ENCODE data around the gene LIN9.
"Not testable (repeated sequence)": the region's sequence is repeated elsewhere in the genome, so short reads cannot be mapped to it uniquely, and the experiment has no call there.

The LIN9 gene

DNA sequence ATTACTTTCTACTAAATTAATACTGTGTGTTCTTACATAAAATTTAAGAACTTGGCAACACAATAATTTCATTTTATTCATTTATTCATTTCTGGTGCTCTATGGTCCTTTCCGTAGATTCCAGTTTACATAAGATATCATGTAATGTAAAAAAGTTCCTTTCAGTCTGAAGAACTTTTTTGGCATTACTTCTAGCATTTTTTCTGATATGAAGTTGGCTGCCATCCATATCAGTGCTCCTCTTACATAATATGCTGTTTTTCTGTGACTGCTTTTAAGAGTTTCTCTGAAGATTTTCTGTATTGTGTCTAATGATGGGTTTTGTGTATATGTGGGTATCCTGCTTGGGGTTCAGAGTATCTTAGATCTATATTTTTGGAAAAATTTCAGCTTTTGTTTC is 34.8 kb downstream of the LIN9 start:
- no peak for DNase-seq (ENCODE audit: low read depth in 2 of 2)

DNA sequence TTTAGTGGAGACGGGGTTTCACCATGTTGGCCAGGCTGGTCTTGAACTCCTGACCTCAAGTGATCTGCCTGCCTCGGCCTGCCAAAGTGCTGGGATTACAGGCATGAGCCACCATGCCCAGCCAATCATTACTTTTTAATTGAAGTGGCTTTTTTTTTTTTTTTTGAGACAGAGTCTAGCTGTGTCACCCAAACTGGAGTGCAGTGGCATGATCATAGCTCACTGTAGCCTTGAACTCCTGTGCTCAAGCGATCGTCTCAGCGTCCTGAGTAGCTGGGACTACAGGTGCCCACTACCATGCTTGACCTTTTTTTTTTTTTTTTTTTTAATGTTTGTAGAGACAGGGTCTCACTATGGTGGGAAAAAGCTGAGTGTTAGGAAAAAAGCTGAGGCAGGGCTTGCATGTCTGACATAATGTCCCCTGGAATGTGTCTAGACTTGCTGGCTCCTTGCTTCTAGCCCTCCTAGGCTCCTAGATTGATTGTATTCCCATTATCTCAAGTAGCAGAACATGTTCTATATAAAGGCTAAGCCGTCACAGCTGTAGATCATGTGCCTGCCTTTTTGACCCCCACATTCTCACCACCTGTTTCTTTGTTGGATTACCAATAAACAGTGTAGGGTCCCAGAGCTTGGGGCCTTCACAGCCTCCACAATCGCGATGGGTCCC is 36.6 kb downstream of the LIN9 start:
- DNase-seq (ENCODE audit: low read depth in 2 of 2), result not testable (repeated sequence)

DNA sequence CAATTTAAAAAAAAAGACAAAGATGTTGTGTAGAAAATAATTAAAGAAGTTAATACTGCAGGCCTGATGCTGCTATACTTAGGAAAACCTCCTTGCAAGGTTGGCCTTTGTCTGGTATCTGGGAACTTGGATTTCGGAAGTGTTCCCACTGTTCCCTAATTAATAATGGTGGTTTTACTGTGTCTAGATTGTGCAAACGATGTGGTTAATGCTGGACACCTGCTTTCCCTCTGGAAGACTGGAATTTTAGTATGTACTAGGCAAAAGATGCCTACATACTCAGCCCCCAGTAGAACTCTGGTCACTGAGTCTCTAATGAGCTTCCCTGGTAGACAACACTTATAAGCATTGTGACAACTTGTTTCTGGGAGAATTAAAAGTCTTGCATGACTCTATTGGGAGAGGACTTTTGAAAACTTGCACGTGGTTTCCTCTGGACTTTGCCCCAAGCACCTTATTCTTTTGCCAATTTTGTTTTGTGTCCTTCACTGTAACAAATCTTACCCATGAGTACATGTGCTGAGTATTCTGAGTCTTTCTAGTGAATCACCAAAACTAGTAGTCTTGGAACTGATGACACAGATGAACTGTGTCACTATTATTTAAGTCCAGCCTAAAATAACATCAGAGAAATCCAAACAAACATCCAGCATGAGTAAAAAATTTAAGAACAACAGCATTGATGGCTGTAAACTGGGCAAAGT is 40.4 kb downstream of the LIN9 start:
- no peak for DNase-seq (ENCODE audit: low read depth in 2 of 2)

DNA sequence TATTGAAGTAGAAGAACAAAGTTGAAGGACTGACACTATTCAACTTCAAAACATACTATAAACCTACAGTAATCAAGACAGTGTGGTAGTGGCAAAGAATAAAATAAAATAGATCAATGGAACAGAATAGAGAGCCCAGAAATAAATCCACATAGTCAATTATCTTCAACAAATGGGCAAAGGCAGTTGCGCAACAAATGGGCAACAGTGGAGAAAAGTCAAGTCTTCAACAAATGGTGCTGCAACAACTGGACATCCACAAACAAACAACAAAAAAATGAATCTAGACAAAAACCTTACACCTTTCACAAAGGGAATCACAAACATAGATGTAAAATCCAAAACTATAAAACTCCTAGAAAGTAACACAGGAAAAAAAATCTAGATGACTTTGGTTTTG is 47.1 kb downstream of the LIN9 start:
- no peak for DNase-seq (ENCODE audit: low read depth in 2 of 2)

DNA sequence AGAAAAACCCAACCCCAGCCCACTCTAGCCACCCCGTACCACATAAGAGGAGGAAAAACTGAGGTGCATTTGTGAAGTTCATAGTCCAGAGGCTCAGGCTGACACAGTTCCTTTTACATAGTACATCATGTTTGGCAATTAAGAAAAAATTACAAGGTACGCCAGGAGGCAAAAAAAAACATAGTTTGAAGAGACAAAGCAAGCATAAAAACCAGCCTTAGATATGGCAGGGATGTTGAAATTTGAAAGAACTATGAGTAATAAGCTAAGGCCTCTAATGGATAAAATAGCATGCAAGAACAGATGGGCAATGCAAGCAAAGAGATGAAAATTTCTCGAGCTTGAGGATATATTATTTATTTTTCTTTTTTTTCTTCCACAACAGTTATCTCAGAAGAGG is 53.6 kb downstream of the LIN9 start:
- no peak for DNase-seq (ENCODE audit: low read depth in 2 of 2)

DNA sequence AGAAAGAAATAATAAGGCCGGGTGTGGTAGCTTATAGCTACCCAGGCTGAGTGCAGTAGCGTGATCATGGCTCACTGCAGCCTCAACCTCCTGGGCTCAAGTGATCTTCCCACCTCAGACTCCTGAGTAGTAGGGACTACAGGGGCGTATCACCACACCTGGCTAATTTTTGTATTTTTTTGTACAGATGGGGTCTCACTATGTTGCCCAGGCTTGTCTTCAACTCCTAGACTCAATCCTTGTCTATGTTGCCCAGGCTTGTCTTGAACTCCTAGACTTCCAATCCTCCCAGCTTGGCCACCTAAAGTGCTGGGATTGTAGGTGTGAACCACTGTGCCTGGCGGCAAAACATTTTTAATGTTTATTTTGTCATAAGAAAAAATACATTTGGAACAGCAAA is 55.0 kb downstream of the LIN9 start:
- DNase-seq (ENCODE audit: low read depth in 2 of 2), result no peak

DNA sequence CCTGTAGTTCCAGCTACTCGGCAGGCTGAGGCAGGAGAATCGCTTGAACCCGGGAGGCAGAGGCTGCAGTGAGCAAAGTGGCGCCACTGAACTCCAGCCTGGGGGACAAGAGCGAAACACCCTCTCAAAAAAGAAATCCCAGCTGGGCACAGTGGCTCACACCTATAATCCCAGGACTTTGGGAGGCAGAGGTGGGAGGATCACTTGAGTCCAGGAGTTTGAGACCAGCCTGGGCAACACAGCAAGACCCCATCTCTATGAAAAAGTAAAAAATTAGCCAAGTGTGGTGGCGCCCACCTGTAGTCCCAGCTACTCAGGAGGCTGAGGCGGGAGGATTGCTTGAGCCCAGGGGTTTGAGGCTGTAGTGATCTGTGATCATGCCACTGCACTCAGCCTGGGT is 56.1 kb downstream of the LIN9 start:
- DNase-seq (ENCODE audit: low read depth in 2 of 2), result not testable (repeated sequence)

DNA sequence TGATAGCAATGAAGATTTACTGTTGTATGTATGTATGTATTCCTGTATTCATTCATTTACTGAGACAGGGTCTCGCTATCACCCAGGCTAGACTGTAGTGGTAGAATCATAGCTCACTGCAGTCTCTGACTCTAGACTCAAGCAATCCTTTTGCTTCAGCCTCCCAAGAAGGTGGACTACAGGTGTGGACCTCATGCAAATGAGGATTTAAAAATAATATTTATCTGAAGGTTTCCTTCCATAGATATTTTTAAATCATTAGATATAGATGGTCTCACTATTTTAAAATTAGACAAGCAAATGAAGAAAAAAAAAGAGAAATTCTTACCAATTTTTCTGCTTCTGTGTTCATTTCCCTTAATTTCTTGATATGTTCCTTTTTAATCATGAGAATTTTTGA is 58.5 kb downstream of the LIN9 start:
- DNase-seq (ENCODE audit: low read depth in 2 of 2), result no peak

DNA sequence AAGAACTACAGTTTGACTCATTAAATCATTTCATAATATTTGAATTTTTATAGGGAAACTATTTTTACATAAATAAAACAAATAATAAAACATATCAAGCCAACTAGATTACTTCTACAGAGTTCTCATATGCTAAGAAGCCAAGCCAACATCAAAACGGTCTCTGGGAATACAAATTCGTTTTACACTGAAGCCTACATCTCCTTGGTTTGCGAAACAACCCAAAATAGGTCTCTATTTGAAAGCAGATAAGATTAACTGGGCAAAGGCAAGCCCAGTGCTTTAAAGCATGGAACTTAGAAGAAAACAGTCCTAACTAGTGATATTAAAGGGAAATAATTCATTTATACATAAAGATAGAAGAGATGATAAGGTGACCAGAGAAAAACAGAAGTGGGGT is 60.2 kb downstream of the LIN9 start:
- no peak for DNase-seq (ENCODE audit: low read depth in 2 of 2)

DNA sequence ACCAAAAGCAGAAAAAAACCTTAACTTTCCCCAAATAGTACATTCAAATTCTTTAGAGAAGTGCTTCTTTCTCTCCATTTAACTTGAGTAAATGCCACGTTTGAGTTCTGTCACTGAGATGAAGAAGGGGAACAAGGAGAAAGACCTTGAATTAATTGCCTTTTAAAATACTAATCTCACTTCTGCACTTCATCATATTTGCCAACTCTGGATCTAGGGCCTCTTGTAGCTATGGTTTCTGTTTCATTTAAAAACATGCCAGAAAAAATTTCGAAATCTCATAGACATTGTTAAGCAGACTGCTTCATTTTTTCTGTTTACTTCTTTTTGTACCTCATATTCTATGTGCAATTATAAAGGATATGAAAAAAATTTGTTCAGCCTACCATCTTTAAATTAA is 60.9 kb downstream of the LIN9 start:
- no peak for DNase-seq (ENCODE audit: low read depth in 2 of 2)

DNA sequence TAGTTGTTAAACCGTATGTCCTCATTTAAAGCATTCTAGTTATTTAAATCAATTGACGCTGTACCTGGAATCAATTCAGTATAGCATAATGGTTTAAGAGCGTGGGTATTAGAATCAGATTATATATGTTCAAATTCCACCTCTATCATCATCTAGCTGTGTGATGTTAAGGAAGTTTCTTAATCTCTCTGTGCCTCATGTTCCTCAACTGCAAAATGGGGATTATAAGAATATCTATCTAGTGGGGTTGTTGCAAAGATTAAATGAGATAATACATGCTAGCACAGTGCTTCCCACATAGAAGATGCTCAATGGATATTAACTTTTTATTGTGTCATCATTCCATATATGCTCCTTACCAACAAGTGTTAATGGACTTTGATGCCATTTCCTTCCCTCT is 69.5 kb downstream of the LIN9 start:
- no peak for DNase-seq (ENCODE audit: low read depth in 2 of 2)

DNA sequence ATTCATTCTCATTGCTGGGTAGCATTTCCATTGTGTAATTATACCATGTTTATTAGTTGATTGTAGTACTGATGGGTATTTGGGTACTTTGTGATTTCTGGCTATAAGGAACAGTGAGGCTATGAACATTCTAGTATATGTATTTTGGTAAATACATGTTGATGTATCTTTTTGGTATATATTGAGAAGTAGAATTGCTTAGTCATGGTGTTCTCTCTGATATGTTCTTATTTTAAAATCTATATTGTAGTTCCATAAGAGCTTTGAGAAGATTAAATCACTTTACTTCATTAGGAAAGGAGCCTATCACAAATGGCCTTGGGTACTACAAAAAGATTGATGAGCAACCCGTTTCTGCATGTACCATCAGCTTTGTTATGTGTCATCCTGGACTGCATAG is 72.1 kb downstream of the LIN9 start:
- DNase-seq (ENCODE audit: low read depth in 2 of 2), result no peak

DNA sequence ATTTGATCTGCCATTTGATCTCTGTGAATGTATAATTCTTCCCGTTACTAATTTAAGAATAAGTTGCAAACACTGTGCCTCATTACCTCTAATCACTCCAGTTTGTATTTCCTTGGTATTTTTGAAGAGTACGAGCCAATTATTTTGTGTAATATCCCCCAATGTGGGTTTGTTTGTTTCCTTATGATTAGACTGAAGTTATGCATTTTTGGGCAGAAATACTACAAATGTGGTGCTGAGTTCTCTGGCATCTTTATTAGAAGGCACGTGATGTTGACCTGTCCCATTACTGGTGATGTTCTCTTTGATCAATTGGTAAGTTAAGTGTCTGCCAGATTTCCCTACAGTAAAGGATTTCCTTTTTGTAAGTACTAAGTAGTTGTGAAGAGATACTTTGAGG is 75.2 kb downstream of the LIN9 start:
- DNase-seq (ENCODE audit: low read depth in 2 of 2), result no peak

DNA sequence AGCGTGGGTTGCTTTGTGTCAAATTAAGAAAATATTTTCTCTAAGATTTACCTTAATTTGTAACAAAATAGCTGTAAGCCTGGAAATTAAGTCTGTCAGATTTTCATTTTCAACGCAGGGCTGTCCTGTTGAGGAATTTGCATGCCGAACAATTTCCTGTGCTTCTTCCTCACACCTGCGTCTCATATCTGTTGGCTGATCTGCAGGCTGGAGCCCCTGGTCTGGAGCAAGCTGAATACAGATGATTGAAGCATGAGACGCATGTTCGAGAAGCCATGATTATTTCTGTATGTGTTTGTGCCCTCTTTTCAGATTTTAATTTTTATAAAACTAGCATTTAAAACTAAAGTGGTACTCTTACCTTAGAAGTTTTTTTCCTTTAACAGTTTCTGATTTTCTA is 75.7 kb downstream of the LIN9 start:
- DNase-seq (ENCODE audit: low read depth in 2 of 2), result no peak

DNA sequence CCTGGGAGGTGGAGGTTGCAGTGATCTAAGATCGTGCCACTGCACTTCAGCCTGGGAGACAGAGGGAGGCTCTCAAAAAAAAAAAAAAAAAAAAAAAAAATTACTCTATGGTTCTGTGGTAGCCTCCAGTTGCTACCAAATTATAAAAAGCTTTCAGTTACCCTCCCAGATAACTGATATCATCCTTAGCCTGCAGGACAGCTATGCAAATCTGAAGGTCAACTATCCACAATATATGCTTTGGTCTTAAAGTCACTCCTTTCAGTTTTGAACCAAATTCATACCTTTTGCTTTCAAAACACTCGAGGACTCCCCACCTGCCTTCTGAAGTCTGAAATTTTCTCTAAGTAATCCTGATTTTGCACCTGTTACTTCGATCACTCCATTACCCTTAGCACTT is 82.4 kb downstream of the LIN9 start:
- DNase-seq (ENCODE audit: low read depth in 2 of 2), result no peak

DNA sequence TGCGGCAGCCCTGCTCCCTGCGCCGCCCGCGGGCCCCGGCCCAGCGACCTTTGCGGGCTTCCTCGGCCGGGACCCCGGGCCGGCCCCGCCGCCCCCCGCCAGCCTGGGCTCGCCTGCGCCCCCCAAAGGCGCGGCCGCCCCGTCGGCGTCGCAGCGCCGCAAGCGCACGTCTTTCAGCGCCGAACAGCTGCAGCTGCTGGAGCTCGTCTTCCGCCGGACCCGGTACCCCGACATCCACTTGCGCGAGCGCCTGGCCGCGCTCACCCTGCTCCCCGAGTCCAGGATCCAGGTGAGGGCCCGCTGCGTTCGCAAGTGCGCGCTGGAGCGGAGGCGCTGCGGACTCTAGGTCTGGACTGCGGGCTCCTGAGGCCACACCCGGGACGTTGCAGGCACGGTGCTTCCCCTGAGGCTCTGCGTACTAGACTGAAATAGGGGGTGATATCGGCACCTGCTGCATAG is 85.1 kb downstream of the LIN9 start:
- DNase-seq (ENCODE audit: low read depth in 2 of 2), result no peak

DNA sequence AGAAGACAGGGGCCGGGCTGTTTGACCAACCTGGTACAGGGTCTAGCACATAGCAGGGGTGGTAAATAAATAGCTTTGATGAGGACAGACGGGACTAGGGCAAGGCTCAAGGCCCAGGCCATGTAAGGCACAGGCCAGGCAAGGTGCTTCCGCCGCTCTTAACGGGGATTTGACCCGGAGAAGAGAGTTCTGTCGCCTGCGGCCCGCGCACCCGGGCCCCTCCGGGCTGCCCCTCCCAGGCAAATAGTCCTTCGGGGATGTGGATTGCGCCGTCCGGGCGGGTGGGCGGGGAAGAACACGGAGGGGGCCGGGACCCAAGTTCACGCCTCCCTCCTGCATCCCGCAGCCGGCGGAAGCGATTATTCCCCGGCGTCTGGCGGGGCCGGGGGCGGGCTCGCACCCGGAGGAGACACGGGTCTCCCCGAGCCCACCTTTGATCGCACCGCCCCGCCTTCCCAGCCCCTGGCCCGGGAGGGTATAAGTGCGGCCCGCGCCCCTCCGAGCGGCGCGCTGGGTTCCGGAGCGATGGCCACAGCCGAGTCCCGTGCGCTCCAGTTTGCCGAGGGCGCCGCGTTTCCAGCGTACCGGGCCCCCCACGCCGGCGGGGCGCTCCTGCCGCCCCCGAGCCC is 85.7 kb downstream of the LIN9 start, which contains the start of gene MIXL1:
Gene MIXL1, plus strand, starts transcription at position 508 of the 629 bp plus-strand sequence. Its CDS starts 18 bp downstream, at position 526.
- no peak for DNase-seq (ENCODE audit: low read depth in 2 of 2)

DNA sequence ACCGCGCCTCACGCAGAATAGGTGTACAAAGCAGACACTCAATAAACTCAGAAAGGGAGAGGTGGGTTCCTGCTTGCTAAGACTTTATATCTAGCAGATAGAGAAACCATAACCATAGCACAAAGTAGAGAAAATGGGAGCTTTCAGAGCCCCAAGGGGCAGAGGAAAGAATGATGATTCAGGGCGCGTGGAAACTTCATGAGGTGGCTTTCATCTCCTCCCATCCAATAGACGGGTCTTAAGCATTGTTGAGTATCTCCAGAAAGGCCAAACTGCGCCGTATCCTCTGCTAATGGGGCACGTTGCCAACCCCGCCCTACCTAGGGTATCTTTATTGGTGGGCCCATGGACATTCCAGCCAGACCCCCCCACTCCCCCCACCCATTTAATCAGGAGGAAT is 86.3 kb downstream of the LIN9 start:
- DNase-seq (ENCODE audit: low read depth in 2 of 2), result no peak

DNA sequence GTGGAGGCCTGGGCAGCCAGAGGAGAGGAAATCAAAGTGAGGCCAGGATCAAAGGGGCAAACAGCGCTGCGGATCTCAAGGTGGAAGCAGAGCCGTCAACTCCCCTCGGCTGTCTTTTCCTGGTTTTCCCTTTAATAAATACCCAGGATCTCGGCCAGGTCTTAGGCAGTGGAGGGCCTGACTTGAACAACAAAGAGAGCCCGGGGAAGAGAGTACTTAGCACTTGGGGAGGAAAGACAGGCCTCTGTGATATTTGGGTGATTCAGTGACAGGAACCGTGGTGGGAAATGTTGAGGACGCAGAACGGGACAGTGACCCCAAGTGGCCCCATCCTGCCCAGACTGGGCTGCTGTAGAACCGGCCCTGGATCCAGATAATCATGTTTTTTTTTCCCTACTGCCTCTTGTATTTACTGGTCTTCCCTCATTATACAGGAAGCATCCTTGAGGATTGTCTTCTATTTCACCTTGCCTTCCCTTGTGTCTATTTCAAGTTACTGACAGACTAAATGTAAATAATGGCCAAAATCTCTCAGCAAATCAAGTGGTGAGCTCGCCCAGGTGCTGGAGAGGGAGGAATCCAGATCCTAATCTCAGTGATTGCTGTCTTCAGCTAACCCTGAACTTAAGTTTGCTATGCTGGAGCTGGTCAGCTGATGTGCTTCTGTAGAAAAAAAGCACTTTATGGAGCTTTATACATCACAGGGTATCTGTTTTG is 88.3 kb downstream of the LIN9 start:
- no peak for DNase-seq (ENCODE audit: low read depth in 2 of 2)

DNA sequence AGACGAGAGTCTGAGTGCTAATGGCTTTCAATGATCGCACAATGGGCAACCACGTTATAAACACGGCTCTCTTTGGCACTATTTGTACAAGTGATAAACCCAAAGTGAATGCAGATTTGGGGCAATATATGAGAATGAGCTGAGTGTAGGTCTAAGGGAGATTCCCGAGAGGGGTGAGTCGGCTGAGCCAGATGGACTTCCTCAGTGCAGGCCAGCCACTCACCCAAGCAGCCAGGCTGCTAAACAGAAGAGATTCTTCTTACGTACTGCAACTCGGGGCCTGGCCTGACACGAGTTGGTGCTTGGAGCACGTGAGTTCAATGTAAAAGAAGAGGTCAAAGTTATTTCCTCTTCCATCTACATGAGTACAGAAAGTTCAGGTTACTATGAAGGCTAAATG is 91.7 kb downstream of the LIN9 start:
- DNase-seq (ENCODE audit: low read depth in 2 of 2), result no peak

DNA sequence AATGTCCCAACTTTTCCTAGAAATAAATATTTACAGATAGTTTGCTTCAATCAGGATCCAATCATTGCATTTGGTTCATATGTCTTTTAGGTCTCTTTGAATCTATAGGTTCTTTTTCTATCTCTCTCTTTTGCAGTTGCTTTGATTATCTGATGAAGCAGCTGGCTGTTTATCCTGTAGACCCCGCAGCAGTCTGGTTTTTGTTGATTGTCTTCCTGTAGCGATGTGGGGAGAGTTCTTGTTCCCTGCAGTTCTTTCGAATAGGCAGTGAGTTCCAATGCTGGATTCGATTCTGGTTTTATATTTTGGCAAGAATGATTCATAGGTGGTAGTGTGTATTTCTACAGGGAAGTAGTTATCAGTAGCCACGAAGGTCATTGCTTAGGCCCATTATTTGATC is 92.9 kb downstream of the LIN9 start:
- DNase-seq (ENCODE audit: low read depth in 2 of 2), result no peak

DNA sequence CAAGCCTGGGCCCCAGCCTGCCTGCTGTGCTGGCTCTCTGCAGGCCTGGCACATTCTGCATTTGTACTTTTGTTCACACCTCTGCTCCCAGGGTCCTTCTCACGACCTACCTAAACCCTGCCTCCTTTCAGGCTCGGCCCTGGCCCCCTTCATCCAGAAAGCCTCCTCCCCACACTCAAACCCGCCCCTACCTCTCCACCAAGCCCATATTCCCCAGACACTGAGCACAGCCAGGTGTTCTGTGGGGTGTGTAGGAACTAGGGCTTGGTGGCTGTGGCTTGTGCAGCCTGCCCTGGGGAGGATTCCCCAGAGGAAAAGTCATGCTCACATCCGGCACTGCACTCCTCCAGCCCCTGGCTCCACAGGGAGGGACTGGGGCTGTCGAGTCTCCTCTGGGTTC is 93.7 kb downstream of the LIN9 start:
- DNase-seq (ENCODE audit: low read depth in 2 of 2), result no peak

DNA sequence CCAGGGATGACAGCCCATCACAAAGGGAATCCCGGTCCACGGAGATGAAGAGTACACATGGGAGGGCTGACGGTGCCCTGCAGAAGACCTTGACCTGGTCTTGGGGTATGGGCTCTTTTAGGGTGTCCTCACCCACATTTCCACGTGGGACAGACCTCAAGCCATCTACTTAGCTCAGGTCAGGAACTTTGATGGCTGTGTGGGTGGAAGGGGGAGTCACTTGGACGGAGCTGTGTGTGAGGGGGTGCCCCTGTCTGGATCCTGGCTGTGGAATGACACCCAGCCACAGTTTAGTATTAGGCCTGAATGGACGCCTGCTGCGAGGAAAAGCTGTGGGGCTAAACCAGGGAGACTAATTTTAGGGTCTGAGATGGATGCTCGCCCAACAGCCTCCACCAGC is 96.4 kb downstream of the LIN9 start:
- DNase-seq (ENCODE audit: low read depth in 2 of 2), result no peak

All from stimulated activated CD8-positive, alpha-beta memory T cell treated with anti-CD3 and anti-CD28 coated beads, Interleukin-2, amount 100 ng/mL, for 48 hours (primary cell).